ENCODE measurements around the gene OLIG3. TPM values are rescaled to one million over a fixed set of nuclear protein-coding genes. Genes with fewer than 3 reads are reported as not detected.
A peak's percentile ranks its signal among the peaks of the same experiment; 100 is the strongest.

OLIG3 gene
- total RNA-seq, 1 experiment from 2014 or later, result 5.4 TPM

DNA sequence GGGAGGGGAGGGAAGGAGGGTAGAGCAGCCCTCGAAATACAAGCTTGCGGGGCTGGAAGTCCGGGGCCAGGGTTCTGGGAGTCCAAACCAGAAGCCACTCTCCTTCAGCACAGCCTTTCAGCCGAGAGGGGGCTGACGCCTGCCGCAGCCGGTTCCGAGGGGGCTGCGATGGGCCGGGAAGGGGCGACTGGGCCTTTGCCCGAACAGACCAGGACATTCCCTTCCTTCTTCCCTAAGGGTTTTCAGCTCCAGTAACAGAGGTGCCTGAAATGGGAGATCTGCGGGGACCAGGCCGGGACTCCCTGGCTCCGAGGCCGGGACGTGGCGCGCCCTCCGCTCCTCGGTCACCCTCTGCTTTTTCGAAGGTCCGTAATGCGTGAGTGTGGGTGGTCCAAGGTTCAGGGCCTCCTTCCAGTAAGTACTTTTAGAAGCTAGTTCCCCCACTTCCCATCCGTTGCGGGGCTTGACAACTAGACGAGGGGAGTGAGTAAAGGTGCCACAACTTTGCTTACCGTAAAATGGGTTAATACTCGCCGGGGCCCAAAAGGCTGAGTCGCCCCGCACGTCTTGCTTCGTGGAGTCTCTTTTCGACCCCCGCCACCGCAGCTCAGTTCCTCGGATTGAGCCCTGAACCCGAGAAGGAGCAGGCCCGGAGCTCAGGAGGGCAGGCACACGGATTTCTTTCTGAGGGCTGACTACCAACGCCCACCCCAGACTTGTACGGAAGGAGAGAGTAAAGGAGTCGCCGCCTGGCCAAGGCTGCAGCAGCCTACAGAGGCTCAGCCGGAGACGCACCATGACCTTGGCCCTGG is 2.9 kb upstream of the OLIG3 start:
- ChIA-PET CTCF (interaction anchor here (0.8 to 3.9 kb wide), 7 partner anchors 8 to 225 kb away, joined by 3 to 41 read pairs (median 5); no protein-coding TSS in a partner anchor), POLR2A (interaction anchor here (1.2 to 2.8 kb wide), 2 partner anchors 8 to 11 kb away, joined by 4 to 10 read pairs; no protein-coding TSS in a partner anchor)
- DNase-seq (ENCODE audit: low spot score) (peak; percentile 24), ATAC-seq (no peak)
- H3K27ac Mint-ChIP-seq, result no peak overlapping the region
- H3K27me3 Mint-ChIP-seq (ENCODE audit: low read depth), result peaks cover 97% of the 10 kb centered on the region
- no peaks in the 10 kb centered on the region for H3K36me3 Mint-ChIP-seq
- TF ChIP-seq CBFB (CRISPR knock-in tag; IDR thresholded peaks at IDR 0.05; ENCODE audit: low read depth) (peak; percentile 19; the same call in 1 of the 2 replicates), TEAD1 (CRISPR knock-in tag; IDR thresholded peaks at IDR 0.05) (peak; percentile 24; the same call in 1 of the 2 replicates)
- TF ChIP-seq, protein P1, sequence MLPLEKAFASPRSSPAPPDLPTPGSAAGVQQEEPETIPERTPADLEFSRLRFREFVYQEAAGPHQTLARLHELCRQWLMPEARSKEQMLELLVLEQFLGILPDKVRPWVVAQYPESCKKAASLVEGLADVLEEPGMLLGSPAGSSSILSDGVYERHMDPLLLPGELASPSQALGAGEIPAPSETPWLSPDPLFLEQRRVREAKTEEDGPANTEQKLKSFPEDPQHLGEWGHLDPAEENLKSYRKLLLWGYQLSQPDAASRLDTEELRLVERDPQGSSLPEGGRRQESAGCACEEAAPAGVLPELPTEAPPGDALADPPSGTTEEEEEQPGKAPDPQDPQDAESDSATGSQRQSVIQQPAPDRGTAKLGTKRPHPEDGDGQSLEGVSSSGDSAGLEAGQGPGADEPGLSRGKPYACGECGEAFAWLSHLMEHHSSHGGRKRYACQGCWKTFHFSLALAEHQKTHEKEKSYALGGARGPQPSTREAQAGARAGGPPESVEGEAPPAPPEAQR (CRISPR knock-in tag; IDR thresholded peaks at IDR 0.05), result no peak
- H3K4me3 Mint-ChIP-seq, result peak overlapping the region; percentile 80
- peaks cover 46% of the 10 kb centered on the region for H3K4me1 Mint-ChIP-seq
- no peaks in the 10 kb centered on the region for H3K9me3 Mint-ChIP-seq

DNA sequence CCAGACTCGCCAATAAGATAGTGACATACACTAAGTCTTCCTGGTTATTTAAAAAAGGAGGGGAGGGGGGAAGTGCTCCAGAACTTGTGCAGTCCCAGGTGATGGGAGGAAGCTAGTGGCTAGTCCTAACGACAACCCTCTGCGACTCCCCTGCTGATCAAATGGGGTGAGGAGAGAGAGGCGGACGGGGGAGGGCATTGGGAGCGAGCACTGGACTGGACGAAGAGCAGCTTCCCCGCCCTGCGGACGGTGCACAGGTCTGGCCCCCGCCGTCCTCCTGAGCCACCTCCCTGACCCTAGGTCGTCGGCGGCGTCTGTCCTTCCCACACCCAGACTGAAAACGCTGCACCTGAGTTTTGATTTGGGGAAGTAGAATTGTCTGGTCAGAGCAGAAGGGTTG is 2.2 kb upstream of the OLIG3 start:
- POLR2A ChIA-PET, result interaction anchor here (1.2 to 2.8 kb wide), 2 partner anchors 7 to 10 kb away, joined by 4 to 10 read pairs; no protein-coding TSS in a partner anchor
- TF ChIP-seq, protein P2, sequence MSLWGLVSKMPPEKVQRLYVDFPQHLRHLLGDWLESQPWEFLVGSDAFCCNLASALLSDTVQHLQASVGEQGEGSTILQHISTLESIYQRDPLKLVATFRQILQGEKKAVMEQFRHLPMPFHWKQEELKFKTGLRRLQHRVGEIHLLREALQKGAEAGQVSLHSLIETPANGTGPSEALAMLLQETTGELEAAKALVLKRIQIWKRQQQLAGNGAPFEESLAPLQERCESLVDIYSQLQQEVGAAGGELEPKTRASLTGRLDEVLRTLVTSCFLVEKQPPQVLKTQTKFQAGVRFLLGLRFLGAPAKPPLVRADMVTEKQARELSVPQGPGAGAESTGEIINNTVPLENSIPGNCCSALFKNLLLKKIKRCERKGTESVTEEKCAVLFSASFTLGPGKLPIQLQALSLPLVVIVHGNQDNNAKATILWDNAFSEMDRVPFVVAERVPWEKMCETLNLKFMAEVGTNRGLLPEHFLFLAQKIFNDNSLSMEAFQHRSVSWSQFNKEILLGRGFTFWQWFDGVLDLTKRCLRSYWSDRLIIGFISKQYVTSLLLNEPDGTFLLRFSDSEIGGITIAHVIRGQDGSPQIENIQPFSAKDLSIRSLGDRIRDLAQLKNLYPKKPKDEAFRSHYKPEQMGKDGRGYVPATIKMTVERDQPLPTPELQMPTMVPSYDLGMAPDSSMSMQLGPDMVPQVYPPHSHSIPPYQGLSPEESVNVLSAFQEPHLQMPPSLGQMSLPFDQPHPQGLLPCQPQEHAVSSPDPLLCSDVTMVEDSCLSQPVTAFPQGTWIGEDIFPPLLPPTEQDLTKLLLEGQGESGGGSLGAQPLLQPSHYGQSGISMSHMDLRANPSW (CRISPR knock-in tag; conservative IDR thresholded peaks at IDR 0.05; ENCODE audit: low read depth), result no peak
- TF ChIP-seq MXD4 (CRISPR knock-in tag; IDR thresholded peaks at IDR 0.05; ENCODE audit: borderline replicate concordance) (no peak), TCF7 (CRISPR knock-in tag; IDR thresholded peaks at IDR 0.05; ENCODE audit: low read depth) (no peak)
- Mint-ChIP-seq H3K9me3 (no peaks in the 10 kb centered on the region), H3K27ac (no peak overlapping the region), H3K27me3 (ENCODE audit: low read depth) (peaks cover 99% of the 10 kb centered on the region), H3K4me1 (peaks cover 53% of the 10 kb centered on the region), H3K36me3 (no peaks in the 10 kb centered on the region), H3K4me3 (peak overlapping the region; percentile 80)
- DNase-seq (ENCODE audit: low spot score) (peak; percentile 34), ATAC-seq (peak; percentile 5)
- CTCF ChIA-PET, result interaction anchor here (0.6 to 3.9 kb wide), 8 partner anchors 10 to 224 kb away, joined by 3 to 41 read pairs (median 4); no protein-coding TSS in a partner anchor

DNA sequence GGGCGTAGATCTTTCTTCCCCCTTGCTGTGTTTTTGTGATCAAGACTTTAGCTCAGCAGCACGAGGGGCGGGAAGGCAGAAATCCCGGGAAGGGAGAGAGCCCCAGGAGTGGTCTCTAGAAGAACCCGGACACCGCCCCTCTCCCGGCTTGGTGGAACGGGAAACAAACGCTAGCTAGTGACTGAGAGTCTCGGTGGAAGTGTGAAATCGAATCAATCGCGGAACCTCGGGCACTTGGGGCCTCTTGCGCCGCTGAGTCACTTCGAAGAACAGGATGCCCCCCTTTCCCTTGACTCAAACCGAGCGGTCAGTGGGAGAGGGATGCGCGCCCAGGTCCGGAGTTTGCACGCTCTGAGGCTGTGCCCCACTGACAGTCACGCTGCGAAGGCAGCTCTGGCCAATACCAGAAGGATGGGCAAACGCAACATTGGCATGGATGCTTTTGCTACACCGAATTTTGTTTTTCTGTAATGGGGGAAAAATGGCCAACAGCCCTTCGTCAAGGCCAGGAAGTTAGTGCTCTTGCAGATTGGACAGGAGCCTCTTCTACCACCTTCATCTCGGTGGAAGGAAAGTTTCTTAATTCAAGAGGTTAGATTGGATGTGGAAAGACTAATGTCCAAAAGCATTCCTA is 1.6 kb upstream of the OLIG3 start:
- Mint-ChIP-seq H3K27ac (no peak overlapping the region), H3K27me3 (ENCODE audit: low read depth) (peaks cover 99% of the 10 kb centered on the region), H3K4me1 (peaks cover 59% of the 10 kb centered on the region), H3K36me3 (no peaks in the 10 kb centered on the region), H3K9me3 (no peaks in the 10 kb centered on the region), H3K4me3 (peak overlapping the region; percentile 80)
- DNase-seq (ENCODE audit: low spot score) (peak; percentile 66), ATAC-seq (peak; percentile 8)
- TF ChIP-seq TEAD4 (CRISPR knock-in tag; IDR thresholded peaks at IDR 0.05) (no peak), ETV6 (CRISPR knock-in tag; IDR thresholded peaks at IDR 0.05) (0 out of 2 replicates have a peak, but pooled peaks have one; percentile 24), PRDM15 (CRISPR knock-in tag; IDR thresholded peaks at IDR 0.05) (peak; percentile 93), FOXK1 (CRISPR knock-in tag; IDR thresholded peaks at IDR 0.05) (no peak), NR2C2 (CRISPR knock-in tag; IDR thresholded peaks at IDR 0.05) (no peak), SP1 (CRISPR knock-in tag; conservative IDR thresholded peaks at IDR 0.05) (no peak)
- TF ChIP-seq, protein P3, sequence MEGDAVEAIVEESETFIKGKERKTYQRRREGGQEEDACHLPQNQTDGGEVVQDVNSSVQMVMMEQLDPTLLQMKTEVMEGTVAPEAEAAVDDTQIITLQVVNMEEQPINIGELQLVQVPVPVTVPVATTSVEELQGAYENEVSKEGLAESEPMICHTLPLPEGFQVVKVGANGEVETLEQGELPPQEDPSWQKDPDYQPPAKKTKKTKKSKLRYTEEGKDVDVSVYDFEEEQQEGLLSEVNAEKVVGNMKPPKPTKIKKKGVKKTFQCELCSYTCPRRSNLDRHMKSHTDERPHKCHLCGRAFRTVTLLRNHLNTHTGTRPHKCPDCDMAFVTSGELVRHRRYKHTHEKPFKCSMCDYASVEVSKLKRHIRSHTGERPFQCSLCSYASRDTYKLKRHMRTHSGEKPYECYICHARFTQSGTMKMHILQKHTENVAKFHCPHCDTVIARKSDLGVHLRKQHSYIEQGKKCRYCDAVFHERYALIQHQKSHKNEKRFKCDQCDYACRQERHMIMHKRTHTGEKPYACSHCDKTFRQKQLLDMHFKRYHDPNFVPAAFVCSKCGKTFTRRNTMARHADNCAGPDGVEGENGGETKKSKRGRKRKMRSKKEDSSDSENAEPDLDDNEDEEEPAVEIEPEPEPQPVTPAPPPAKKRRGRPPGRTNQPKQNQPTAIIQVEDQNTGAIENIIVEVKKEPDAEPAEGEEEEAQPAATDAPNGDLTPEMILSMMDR (IDR thresholded peaks at IDR 0.05), result no peak
- CTCF ChIA-PET, result interaction anchor here (0.6 to 3.9 kb wide), 7 partner anchors 9 to 224 kb away, joined by 3 to 41 read pairs (median 4); no protein-coding TSS in a partner anchor
- POLR2A ChIA-PET, result interaction anchor here (2.8 kb wide), 1 partner anchor 9 kb away, joined by 10 read pairs; no protein-coding TSS in a partner anchor

Measured in WTC11 (cell line).